HG02571 (cell line): ENCODE data around the gene B4GALT5.
"Not testable (repeated sequence)": the region's sequence is repeated elsewhere in the genome, so short reads cannot be mapped to it uniquely, and the experiment has no call there.

Experiments
- ATAC-seq: cut with Tn5 transposase; IDR thresholded peaks from one replicate; pipeline ENCODE4 v1.9.1; 2021; ENCODE audit warnings: mild to moderate bottlenecking, moderate library complexity; ENCODE audit not compliant: unreplicated experiment

B4GALT5 gene, protein sequence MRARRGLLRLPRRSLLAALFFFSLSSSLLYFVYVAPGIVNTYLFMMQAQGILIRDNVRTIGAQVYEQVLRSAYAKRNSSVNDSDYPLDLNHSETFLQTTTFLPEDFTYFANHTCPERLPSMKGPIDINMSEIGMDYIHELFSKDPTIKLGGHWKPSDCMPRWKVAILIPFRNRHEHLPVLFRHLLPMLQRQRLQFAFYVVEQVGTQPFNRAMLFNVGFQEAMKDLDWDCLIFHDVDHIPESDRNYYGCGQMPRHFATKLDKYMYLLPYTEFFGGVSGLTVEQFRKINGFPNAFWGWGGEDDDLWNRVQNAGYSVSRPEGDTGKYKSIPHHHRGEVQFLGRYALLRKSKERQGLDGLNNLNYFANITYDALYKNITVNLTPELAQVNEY

DNA sequence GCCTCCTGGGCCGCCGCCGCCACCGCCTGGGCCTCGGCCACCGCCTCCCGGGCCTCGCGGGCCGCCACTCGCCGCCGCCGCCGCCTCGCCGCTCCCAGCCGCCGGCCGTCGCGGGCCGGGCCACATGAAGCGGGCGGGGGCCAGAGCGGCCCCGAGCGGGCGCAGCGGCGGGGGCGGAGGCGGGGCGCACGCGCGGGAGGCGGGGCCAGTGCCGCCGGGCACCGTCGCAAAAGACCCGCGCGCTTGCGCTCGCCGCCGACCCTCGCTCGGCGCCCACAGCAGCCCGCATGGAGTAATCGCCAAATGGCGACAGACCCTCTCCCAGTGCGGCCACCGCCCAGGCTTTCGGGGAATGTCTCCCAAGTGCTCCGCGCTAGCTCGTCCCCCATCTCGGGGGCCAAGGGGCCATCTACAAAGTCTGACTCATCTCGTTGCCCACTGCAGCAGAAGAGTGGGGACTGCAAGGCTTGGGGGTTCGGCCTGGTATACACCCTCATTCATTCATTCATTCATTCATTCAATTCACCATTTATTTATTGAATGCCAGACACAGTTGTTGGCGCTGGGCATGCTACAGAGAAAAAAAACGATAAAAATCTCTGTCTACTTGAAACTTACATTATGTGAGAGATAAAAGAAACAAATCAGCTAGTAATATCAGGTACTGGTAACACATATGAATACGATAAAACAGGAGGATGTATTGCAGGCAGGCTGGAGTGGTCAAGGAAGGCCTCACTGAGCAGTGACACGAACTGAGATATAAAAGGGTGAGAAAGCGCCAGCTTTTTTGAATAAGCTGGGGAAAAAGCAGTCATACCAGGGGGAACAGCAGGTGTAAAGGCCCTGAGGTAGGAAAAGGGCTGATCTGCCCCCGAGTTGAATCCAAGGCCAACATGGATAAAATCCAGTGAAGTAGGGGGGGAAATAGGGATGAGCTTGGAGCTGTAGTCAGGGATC lies at the start of gene B4GALT5:
B4GALT5 (minus strand) TSS at position 126 of the 960 bp plus-strand sequence. CDS start 188 bp downstream, outside the sequence.
- ATAC-seq, result peak; percentile 78

GRCh38 chr20:49762940-49763766 lies 49.5 kb upstream of the B4GALT5 start:
- no peak for ATAC-seq

DNA sequence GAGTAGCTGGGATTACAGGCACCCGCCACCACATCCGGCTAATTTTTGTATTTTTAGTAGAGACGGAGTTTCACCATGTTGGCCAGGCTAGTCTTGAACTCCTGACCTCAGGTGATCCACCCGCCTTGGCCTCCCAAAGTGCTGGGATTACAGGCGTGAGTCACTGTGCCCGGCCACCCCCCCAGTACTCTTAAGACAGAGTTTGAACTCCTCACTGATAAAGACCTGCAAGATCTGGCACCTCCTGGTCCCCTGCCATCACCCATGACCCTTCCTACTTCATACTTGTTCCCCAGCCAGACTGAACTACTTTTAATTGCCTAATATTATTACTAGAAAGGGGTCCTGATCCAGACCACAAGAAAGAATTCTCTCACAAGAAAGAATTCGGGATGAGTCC lies 48.2 kb upstream of the B4GALT5 start:
- not testable (repeated sequence) for ATAC-seq

- no peak for ATAC-seq
Observed at GRCh38 chr20:49759266-49759950, 45.7 kb upstream of the B4GALT5 start.

- ATAC-seq, result no peak
Observed at GRCh38 chr20:49758781-49759180, 45.1 kb upstream of the B4GALT5 start.

- no peak for ATAC-seq
Observed at GRCh38 chr20:49757597-49757996, 43.9 kb upstream of the B4GALT5 start.

DNA sequence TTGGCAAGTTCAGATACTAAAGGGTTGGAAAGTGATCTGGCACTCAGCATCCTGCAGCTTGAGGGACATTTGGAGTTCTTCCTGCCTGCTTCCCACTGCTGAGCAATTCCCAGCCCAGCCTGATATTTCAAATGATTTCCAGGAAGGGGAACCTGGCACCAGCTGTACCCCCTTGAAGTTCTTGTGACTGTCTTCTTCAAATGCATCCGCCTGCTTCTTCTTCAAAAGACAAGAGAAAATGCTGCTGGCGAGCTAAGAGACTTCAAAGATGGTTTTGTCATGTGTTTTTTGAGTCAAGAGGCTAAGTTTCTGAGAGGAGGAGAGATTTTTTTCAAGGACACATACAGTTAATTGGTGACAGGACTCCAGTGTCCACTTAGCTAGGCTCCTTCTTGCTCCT lies 42.6 kb upstream of the B4GALT5 start:
- no peak for ATAC-seq

DNA sequence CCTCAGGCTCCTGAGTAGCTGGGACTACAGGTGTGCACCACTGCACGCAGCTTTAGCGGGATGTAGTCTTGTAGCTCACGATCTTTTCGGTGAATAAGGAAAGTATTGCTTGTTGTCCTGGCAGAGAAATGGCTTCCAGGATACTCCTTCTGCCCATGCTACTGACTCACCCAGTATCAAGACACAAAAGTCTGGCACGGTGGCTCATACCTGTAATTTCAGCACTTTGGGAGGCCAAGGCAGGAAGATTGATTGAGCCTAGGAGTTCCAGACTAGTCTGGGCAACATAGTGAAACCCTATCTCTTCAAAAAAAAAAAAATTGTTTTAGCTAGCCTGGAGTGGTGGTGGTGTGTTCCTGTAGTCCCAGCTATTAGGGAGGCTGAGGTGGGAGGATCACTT lies 40.9 kb upstream of the B4GALT5 start:
- ATAC-seq, result no peak

GRCh38 chr20:49753133-49753532 lies 39.5 kb upstream of the B4GALT5 start:
- no peak for ATAC-seq

GRCh38 chr20:49752201-49752903 lies 38.7 kb upstream of the B4GALT5 start:
- ATAC-seq, result no peak

- no peak for ATAC-seq
Observed at GRCh38 chr20:49751397-49751736, 37.7 kb upstream of the B4GALT5 start.

DNA sequence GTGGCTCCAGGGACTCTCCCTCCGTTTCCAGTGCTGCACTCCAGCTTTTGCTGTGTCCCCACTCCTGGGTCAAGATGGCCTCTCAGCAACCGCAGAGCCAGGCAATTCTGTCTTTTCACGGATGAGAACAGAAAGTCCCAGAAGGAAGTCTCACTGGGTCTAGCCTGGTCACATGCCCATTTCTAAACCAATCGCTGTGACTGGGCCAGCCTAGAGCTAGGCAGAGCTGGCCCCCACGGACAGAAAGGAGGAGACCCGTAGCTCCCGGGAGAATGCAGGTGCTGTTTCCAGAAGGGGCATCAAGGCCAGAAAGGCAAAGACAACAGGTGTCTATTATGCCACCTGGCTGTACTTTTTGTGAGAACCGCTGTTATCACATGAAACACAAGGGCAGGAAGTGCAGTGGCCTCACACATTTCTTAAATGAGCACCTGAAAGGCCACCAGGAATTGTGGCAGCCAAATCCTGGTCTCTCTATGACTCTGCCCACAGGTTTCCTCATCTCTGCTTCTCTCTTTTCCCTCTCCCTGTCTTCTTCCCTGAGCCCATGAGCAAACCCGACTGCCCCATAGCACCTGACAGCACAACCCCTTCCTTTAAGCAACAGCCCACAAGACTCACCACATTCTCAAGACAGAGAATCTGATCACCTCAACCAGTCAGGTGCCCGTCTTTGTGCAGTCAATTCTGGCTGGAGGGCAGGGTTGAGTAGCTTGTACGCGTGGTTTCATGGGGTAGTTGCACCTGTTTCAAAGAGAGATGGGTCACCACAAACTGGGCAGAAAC lies 37.1 kb upstream of the B4GALT5 start:
- ATAC-seq, result peak; percentile 58

- ATAC-seq, result no peak
Observed at GRCh38 chr20:49749625-49750024, 35.9 kb upstream of the B4GALT5 start.

DNA sequence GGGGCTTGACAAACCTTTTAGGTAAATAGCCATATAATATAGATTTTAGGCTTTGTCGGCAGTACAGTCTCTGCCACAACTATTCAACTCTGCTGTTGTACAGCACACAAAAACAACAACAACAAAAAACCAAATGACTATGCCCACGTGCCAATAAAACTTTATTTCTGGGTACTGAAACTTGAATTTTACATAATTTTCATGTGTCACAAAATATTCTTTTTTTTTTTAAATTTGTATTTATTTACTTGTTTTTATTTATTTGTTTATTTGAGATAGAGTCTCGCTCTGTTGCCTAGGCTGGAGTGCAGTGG lies 34.8 kb upstream of the B4GALT5 start:
- ATAC-seq, result no peak

GRCh38 chr20:49747707-49748524 lies 34.2 kb upstream of the B4GALT5 start:
- no peak for ATAC-seq

GRCh38 chr20:49742948-49743347 lies 29.3 kb upstream of the B4GALT5 start:
- no peak for ATAC-seq

DNA sequence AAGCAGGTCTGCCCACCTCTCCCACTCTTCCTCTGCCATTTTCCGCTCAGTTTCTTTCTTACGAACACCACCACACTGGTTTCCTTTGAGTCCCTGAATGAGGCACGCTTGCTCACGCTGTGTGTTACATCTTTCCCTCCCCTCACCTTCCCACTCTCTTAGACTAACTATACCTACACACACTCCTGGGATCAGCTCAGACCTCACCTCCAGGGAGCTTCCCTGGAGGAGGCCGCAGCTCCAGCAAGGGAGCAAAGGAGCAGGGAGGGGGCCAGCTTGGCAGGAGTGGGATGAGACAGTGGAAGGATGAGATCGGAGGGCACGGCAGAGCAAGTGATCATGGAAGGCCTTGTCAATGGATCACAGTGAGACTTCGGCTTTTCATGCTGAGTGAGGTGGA lies 28.3 kb upstream of the B4GALT5 start:
- no peak for ATAC-seq

GRCh38 chr20:49740807-49741206 lies 27.1 kb upstream of the B4GALT5 start:
- ATAC-seq, result no peak
